NCI-H345 (cell line): ENCODE data around the gene RBMS1.

Experiments
- DNase-seq: peaks from one replicate; lab custom pipeline; 2025; lab: John Stamatoyannopoulos, UW

RBMS1 gene

GRCh38 chr2:160277151-160277550 lies 216.5 kb downstream of the RBMS1 start:
- DNase-seq: no peak

GRCh38 chr2:160275656-160276055 lies 218.0 kb downstream of the RBMS1 start:
- DNase-seq: no peak

GRCh38 chr2:160271171-160272086 lies 222.2 kb downstream of the RBMS1 start:
- DNase-seq: no peak

DNA sequence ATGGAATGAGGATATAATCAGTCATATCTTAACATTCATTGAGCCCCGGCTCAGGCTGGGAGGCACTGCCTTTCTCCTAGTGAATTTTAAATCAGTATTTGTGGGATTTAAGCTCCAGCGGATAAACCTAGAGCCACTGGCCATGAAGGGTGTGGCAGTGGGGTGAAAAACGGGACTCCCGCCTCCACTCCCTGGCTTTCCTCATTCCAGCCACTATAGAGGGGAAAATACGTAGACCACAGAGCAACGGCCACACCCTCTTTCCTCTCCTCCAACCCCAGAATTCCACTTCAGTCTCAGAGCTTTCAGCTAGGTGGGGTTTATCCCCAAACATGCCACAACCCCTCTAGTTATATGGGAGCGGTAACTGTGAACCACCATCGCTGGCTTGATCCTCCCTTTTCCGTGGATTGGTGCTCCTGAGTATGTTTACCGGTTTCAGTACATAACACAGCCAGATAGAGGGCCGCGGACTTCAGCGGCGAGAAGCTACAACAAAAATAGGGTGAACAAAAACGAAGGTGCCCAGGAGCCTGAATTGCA lies 223.0 kb downstream of the RBMS1 start:
- DNase-seq: no peak

GRCh38 chr2:160269803-160270570 lies 223.6 kb downstream of the RBMS1 start:
- peak; percentile 73 for DNase-seq

DNA sequence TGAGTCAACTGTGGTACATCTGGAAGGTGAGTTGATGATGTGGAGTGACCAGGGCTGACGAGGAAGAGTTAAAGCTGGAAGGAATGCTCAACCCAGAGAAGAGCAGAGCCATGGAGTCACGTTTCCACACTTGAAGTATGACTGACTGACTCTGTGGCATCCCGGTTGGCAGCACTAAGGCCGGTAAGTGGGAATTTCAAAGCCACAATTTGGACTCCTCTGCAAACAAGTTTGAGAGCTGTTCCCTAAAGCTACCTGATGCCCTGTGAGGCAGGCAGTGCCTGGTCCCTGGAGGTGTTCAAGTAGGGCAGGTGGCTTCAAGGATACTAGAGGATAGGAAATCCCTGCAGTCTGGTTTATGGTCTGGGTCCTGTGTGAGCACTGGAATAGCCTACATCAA lies 224.2 kb downstream of the RBMS1 start:
- no peak for DNase-seq

- no peak for DNase-seq
Observed at GRCh38 chr2:160268151-160268781, 225.3 kb downstream of the RBMS1 start.

- no peak for DNase-seq
Observed at GRCh38 chr2:160267692-160268091, 225.9 kb downstream of the RBMS1 start.

DNA sequence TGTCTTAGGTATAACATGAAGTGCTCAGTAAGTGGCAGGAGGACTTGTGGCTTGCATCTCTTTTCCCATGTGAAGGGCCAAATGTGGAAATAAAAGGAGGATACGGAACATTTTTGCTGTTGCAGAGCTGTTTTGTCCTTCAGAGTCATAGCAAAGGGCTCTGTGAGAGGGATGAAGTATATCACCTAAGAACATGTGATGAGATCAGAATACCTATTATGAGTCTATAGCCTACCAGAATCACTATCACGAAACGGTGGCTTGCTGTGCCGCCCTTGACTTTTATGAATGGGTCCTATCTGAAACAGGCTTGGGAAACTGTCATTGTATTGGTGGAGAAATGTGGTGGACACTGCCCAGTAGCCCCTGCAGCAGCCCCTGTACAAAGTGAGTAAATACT lies 226.6 kb downstream of the RBMS1 start:
- no peak for DNase-seq

DNA sequence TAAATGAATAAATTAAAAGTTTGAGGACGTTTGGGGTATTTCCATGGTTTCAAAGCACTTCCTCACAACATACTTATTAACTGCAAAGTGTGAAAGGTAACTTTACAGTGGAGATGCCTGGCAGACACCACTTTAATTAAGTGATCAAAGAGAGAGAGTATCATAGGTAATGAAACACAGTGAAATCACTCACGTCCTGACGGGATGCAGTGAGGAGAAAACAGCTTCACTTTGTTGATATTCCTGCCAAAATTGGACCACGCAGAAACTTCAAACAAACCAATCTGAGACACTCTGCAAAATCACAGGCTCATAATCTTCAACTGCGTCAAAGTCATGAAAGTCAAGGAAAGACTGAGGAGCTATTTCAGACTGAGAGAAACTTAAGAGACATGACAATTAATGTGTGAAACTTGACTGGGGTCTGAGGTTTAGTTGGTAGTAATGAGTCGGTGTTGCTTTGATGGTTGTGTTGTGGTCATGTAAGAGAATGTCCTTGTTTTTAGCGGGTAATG lies 227.5 kb downstream of the RBMS1 start:
- no peak for DNase-seq

DNA sequence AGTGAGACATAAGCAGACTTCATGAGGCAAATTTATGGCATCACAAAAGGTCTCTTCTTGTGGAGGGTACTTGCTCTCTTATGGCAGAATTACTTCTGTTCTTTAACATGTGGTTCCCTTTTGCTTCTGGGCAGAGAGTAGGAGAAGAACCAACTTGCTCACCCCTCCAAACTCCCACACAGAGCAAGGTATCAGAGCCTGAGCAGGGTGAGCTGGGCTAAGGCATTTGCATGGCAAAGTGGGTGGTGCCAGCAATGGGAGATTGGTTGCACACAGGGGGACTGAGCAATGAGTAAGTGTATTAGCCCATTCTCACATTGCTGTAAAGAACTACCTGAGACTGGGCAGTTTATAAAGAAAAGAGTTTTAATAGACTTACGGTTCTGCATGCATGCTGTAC lies 229.3 kb downstream of the RBMS1 start:
- DNase-seq: no peak

DNA sequence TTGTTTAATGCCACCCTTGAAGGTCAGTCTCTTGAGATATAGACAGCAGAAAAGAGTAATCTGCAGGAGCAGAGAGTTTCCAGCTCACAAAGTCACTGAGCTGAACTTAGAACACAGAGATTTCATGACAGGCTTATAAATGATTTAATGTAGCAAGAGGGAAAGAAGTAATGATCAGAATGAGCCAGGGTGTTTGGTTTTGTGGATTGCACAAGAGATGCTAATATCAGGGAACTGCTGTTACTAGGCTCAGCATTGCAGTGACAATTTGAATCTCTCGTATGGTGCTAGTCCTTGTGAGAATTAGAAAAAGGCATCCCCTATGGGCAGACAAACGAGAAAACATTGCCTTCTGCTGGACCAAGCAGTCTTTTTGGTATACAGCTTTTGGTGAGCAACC lies 231.9 kb downstream of the RBMS1 start:
- DNase-seq: no peak

- DNase-seq: no peak
Observed at GRCh38 chr2:160258492-160258805, 235.2 kb downstream of the RBMS1 start.

DNA sequence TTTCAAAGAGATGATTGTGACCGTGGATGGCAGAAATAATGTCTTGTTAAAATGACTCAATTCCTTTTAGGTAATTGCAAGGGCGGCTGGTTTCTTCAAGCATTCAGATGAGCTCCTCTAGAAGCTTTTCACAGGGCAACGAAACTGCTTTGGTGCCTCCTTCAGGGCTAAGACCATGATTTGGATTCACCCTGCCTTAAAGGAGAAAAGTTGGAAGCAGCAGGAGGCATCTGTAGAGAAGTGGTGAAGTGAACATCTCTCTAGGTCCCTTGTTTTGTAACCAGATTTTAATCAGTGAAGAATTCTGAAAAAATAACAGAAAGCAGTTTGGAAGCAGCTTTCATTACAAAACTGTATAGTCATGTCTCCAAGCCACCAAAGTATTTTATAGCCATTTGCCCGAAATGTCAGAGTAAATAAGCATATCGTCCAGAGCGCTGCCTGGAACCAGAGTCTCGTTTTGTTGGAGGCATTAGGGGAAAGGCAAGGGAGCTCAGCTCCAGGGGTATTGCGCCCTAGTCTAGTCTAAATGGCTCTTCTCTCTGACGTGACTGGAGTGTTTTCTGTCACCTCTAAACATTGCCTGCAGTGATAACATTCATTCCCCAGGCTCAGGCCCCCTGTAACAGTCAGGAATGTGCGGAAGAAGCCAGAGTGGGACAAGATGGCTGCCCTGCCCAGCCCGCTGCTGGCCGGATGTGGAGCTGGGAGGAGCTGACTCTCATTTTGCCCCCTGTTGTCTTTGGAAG lies 235.7 kb downstream of the RBMS1 start:
- DNase-seq: no peak

GRCh38 chr2:160257041-160257742 lies 236.4 kb downstream of the RBMS1 start:
- no peak for DNase-seq

DNA sequence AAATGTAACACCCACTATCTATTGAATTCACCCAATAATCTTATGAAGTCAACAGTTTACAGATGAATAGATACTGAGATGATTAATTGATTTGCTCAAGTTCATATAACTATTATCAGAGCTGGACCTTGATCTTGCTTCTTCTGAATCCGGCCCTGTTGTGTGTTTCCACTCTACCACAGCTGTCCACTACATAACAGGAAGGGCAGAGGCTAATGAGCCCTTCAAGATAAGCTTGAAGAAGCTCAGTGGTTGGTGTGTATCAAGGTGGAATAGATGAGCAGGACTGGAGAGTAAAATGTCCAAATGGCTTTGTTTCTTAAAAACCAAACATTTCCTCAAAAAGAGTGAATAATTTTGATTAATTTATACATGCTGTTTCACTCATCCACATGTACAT lies 237.1 kb downstream of the RBMS1 start:
- no peak for DNase-seq

DNA sequence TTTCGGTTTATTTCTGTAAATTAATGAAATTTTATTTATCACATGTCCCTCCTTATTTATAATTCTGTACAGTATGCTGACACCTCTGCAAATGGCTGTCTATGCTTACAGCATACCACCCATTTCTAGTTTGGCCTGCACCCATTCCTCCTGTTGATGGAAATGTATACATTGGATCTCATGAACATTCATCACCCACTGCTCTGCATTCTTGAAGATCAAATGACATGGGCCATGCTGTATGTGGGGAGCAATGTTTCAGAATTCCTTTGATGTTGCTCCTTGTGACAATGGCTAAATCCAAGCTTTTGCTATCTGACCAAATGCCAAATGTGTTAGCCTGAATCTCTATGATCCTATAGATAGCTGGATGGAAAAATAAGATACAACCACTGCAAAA lies 238.2 kb downstream of the RBMS1 start:
- no peak for DNase-seq

GRCh38 chr2:160254189-160254762 lies 239.3 kb downstream of the RBMS1 start:
- no peak for DNase-seq

GRCh38 chr2:160253440-160254188 lies 240.0 kb downstream of the RBMS1 start:
- no peak for DNase-seq

GRCh38 chr2:160252900-160253299 lies 240.7 kb downstream of the RBMS1 start:
- no peak for DNase-seq
